Measurements from ENCODE around the gene SLC25A30. TPM values are rescaled to one million over a fixed set of nuclear protein-coding genes. Genes with fewer than 3 reads are reported as not detected.

SLC25A30 gene
- total and polyA plus RNA-seq, 2 of the 13 experiments (the other 11 are each of a cell fraction or from before 2014, with no cell fraction given) = 19.6 to 22.5 TPM

DNA sequence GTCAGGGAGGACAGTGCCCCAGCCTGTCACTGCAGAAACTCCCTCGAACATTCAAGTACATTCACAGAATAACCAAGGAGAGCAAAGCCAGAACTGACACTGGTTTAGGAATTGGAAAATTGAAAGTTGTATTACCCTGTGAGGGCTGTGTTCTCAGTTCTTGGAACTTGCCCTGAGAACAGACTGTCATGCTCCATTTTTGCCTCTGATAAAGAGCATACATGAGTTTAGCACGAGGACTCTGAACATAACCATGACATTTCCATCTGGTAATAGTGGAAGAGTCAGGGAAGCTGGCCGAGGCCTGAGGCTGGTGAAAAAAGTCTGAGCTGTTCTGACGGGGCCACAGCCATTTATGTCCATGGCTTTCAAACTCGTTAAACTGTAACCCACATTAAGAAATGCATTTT lies 15.2 kb upstream of the SLC25A30 start (continued):
- no peak for TF ChIP-seq ZNF616 (CRISPR knock-in tag; IDR thresholded peaks at IDR 0.05; ENCODE audit: low read depth)
- TF ChIP-seq CBX1 (IDR thresholded peaks at IDR 0.05; ENCODE audit: low read depth) = no peak
- 0 out of 2 replicates have a peak, but pooled peaks have one; percentile 27 for TF ChIP-seq TAF1 (CRISPR knock-in tag; IDR thresholded peaks at IDR 0.05)
- TF ChIP-seq ZFP36L2 (CRISPR knock-in tag; IDR thresholded peaks at IDR 0.05) = no peak
- TF ChIP-seq ONECUT2 (CRISPR knock-in tag; IDR thresholded peaks at IDR 0.05) = no peak
- TF ChIP-seq CENPX (CRISPR knock-in tag; IDR thresholded peaks at IDR 0.05) = no peak
- no peak for TF ChIP-seq MXD3 (CRISPR knock-in tag; IDR thresholded peaks at IDR 0.05)
- no peak for TF ChIP-seq ZNF883 (CRISPR knock-in tag; IDR thresholded peaks at IDR 0.05; ENCODE audit: not compliant biosample characterization)
- TF ChIP-seq ZNF367 (CRISPR knock-in tag; IDR thresholded peaks at IDR 0.05; ENCODE audit: borderline replicate concordance) = no peak
- TF ChIP-seq FOXA3 (CRISPR knock-in tag; IDR thresholded peaks at IDR 0.05) = peak; percentile 13; the same call in 1 of the 2 replicates
- TF ChIP-seq EP300 (IDR thresholded peaks at IDR 0.05; ENCODE audit: low read depth in 2 of 2, low read length in 2 of 2) = no peak
- TF ChIP-seq EP300 (CRISPR knock-in tag; IDR thresholded peaks at IDR 0.05; ENCODE audit: borderline replicate concordance) = no peak
- no peak for TF ChIP-seq ZNF780A (CRISPR knock-in tag; IDR thresholded peaks at IDR 0.05)
- TF ChIP-seq ZNF709 (CRISPR knock-in tag; IDR thresholded peaks at IDR 0.05) = no peak
- 0 out of 2 replicates have a peak, but pooled peaks have one; percentile 42 for TF ChIP-seq ZNF747 (CRISPR knock-in tag; IDR thresholded peaks at IDR 0.05; ENCODE audit: borderline replicate concordance)
- TF ChIP-seq ZNF275 (CRISPR knock-in tag; IDR thresholded peaks at IDR 0.05; ENCODE audit: borderline replicate concordance) = no peak
- no peak for TF ChIP-seq ZNF101 (CRISPR knock-in tag; IDR thresholded peaks at IDR 0.05; ENCODE audit: borderline replicate concordance, low read depth)
- TF ChIP-seq ZNF674 (CRISPR knock-in tag; IDR thresholded peaks at IDR 0.05; ENCODE audit: low read depth) = no peak
- TF ChIP-seq, protein P1, sequence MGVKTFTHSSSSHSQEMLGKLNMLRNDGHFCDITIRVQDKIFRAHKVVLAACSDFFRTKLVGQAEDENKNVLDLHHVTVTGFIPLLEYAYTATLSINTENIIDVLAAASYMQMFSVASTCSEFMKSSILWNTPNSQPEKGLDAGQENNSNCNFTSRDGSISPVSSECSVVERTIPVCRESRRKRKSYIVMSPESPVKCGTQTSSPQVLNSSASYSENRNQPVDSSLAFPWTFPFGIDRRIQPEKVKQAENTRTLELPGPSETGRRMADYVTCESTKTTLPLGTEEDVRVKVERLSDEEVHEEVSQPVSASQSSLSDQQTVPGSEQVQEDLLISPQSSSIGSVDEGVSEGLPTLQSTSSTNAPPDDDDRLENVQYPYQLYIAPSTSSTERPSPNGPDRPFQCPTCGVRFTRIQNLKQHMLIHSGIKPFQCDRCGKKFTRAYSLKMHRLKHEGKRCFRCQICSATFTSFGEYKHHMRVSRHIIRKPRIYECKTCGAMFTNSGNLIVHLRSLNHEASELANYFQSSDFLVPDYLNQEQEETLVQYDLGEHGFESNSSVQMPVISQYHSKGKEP (CRISPR knock-in tag; IDR thresholded peaks at IDR 0.05) = no peak
- TF ChIP-seq DR1 (CRISPR knock-in tag; IDR thresholded peaks at IDR 0.05) = no peak
- TF ChIP-seq NR2F1 (CRISPR knock-in tag; IDR thresholded peaks at IDR 0.05) = no peak
- TF ChIP-seq TP53 (CRISPR knock-in tag; conservative IDR thresholded peaks at IDR 0.05) = no peak
- TF ChIP-seq, protein P2, sequence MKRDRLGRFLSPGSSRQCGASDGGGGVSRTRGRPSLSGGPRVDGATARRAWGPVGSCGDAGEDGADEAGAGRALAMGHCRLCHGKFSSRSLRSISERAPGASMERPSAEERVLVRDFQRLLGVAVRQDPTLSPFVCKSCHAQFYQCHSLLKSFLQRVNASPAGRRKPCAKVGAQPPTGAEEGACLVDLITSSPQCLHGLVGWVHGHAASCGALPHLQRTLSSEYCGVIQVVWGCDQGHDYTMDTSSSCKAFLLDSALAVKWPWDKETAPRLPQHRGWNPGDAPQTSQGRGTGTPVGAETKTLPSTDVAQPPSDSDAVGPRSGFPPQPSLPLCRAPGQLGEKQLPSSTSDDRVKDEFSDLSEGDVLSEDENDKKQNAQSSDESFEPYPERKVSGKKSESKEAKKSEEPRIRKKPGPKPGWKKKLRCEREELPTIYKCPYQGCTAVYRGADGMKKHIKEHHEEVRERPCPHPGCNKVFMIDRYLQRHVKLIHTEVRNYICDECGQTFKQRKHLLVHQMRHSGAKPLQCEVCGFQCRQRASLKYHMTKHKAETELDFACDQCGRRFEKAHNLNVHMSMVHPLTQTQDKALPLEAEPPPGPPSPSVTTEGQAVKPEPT (CRISPR knock-in tag; IDR thresholded peaks at IDR 0.05; ENCODE audit: low read depth) = no peak
- TF ChIP-seq ZNF891 (CRISPR knock-in tag; IDR thresholded peaks at IDR 0.05) = no peak
- TF ChIP-seq SNAI1 (CRISPR knock-in tag; IDR thresholded peaks at IDR 0.05; ENCODE audit: borderline replicate concordance) = no peak
- TF ChIP-seq ZSCAN29 (CRISPR knock-in tag; conservative IDR thresholded peaks at IDR 0.05) = no peak
- TF ChIP-seq SAP130 (CRISPR knock-in tag; IDR thresholded peaks at IDR 0.05; ENCODE audit: low read depth) = peak; percentile 72
- TF ChIP-seq GTF2F1 (IDR thresholded peaks at IDR 0.05; ENCODE audit: low read length) = no peak
- TF ChIP-seq MAFF (IDR thresholded peaks at IDR 0.05; ENCODE audit: low read depth, low read length) = no peak

Measured in HepG2 (cell line).